NCI-H774 (cell line): ENCODE data around the gene MARCHF10.

Experiments
- DNase-seq: peaks from one replicate; lab custom pipeline; 2025; lab: John Stamatoyannopoulos, UW

MARCHF10 gene

DNA sequence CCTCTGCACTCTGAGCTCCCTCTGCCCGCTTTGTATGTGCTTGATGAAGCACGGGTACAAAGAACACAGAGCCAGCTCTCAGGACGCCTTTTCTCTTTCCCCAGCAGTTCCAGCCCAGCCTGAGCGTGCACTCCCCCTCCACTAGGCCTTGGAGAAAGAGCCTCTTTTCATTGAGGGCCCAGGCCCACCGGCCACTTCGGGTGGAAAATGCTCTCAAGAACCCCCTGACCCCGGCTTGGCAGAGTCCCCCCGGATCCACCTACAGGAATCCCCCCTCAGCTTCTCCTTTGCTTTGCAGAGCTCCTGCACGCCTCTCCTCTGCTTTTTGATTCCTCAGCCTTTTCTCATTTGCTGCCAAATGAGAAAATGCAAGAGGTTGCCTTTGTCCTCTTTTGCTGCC lies 150.4 kb downstream of the MARCHF10 start:
- DNase-seq: no peak

DNA sequence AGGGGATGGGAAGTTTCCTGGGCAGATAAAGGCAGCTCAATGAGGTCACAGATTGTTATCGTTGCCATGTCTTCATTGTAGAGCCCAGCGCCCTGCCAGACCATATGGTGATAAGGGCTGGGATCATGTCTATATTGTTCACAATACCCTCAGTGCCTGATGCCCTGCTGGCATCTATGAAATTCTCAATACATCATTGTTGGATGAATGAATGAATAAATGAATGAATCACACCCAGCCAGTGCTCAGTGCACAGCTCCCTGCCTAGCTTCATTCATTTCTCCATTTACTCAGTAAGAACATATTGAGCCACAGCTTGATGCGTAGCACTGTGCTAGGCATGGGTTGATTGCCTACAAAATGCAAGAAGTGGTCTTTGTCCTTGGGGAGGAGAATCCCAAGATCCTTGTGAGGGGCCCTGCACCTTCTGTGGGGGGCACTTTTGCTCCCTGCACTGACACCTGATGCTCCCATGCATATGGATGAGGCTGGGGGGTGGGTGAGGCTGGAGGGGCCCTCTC lies 150.9 kb downstream of the MARCHF10 start:
- no peak for DNase-seq

DNA sequence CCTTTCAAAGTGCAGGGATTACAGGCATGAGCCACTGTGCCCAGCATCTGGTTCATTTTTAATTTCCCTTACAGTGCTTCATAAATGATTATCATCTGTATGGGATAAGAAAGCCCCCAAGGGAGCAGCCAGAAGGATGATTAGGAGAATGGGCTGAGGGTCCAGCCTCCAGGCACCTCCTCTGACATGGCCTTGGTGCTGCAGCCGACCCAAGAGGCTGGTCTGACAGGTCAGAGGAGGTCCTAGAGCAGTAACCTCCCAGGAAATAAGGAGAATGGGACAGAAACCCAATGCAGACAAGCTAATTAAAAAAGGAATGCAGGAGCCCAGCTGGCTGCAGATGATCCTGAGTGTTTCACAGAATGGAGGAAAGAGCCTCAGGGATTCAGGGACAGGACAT lies 151.7 kb downstream of the MARCHF10 start:
- DNase-seq: no peak

DNA sequence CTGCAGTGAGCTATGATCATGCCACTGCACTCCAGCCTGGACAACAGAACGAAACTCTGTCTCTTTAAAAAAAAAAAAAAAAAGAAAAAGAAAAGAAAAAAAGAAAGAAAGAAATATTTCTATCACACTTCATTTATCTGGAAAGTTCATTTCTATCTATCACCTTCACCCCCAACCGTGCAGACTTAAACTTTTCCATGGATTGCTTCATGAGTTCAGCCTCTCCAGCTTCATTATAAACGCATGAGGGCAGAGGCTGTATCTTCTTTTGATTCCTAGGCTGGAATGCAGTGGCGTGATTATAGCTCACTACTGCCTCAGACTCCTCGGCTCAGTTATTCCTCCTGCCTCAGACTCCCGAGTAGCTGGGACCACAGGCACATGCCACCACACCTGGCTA lies 152.5 kb downstream of the MARCHF10 start:
- DNase-seq: no peak

DNA sequence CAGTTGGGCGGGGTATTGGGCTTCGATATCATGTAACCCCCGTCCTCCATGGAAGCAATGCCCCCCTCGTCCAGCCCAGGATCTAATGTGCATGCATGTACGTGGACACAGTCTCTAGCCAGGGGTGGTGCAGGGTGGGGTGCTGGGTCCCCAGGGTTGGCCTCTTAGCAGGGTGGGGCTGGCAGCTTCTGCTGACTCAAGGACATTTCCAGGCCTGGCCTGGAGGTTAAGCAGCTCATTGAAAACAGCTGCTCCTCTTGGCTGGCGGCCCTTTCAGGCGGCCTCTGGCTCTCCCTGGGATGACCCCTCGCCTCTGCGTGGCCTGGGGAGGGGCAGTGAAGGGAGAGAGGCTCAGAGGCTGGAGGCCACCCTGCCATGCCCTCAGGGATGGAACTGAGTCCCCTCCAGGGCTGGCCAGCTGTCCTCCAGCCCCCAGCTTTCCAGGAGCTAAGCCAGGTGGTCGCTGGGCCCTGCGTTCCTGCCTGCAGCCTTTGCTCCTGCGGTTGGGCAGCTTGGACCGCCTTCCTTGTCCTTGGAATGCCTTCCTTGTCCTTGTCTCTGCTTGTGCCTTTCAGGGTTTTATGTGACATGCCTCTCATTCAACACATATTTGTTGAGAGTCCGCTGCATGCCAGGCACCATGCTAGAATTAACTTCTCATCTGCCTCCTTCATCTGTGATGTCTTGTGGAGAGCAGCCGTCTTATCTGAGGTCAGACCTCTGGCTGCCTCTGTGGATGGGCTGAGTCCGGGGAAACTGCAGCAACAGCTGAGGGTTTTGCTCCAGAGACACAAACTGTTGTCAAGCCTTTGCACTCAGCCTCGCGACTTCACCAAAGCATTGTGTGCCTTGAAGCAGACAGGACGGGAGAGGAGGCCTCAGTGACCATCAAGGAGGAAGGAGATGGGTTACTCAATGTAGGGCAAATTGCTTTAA lies 154.0 kb downstream of the MARCHF10 start:
- no peak for DNase-seq

DNA sequence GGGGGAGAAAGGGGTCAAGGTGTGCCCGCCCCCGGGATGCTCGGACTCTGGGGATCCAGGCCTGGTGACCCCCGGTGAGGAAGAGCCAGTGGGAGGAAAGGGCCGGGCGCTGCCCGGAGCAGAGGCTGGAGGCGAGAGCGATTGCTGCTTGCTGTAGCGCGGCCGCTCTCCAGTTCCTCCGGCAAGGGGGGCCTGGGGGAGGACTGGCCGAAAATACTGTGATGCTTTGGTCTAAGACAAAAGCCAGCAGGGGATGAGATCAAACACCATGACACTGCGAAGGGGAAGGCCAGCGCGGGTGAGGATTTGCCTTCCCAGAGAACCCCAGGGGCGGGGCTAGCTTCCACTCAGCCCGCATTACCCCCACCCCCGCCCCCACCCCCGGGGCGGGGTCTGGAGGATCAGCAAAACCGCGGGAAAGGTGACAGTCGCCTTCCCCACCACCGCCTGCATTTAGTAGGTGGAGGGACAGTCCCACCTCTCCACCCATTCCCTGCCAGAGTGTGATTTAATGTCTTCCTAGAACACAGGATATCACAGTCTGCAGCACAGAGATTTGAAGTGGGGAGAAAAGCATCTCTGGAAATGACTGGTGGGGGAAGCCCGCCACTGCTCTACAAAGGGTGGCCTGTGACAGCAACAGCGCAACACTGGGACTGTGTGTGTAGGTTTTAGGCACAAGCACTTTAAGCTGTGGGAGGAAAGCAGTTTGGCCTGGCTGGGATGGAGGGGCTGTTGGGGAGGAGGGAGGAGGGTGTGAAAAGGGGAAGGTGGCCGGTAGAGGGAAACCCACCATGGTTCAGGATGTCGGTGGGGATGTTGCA lies 154.9 kb downstream of the MARCHF10 start:
- peak; percentile 90 for DNase-seq

DNA sequence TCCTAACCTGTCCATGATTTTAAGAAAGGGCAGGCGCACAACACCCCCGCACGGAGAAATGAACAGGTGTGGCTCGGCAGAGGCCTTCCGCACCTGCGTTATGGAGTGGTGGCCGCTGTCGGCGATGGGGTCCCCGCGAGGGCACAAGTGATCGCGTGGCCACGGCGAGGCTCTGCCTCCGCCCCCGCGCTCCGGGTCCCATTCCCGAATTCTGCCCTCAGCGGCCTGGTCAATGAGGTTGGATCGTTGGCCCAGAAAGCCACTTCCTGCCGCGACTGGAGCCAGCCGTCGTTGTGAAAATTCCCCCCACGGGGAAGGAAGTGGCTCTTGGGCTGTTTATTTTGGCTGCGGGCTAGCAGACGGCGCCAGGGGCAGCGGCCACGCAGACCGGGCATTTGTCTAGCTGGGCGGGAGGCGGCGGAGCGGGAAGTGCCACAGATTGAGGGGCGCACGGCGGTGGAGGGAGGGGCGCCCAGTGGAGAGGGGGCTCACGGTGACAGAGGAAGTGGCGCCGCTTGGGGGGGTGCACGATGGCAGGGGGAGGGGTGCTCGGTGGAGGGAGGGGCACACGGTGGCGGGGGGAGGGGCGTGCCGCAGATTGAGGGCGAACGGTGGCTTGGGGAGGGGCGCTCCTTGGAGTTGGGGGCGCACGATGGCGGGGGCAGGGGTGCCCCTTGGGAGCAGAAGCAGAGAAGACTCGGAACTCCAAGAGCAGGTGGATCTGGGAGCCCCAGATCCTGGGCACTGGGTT lies 155.7 kb downstream of the MARCHF10 start:
- DNase-seq: peak; percentile 86
